Left lung (tissue), 14 donors: ENCODE data around the gene FBXO3. TPM values are rescaled to one million over a fixed set of nuclear protein-coding genes. Genes with fewer than 3 reads are reported as not detected.
"Not testable (repeated sequence)": the region's sequence is repeated elsewhere in the genome, so short reads cannot be mapped to it uniquely, and the experiment has no call there.

Experiments
- ATAC-seq: fragments of 200-7000 bp; cut with Tn5 transposase; one replicate; pipeline ENCODE4 v1.9.1; 2020; ENCODE audit warnings: moderate library complexity
- DNase-seq, 4 donors: peaks; one replicate each; pipeline ENCODE4 v3.0.0-alpha.2; 2013 to 2020
- H3K27ac ChIP-seq, 2 donors: fragments of 200-600 bp; sonication (generic) in 1 of 2; one replicate each; pipeline versions ENCODE4 v1.5.0 to v1.8.0; 2020 to 2021
- H3K27me3 ChIP-seq, 2 donors: fragments of 200-600 bp; sonication (generic) in 1 of 2; one replicate each; pipeline versions ENCODE4 v1.5.0 to v1.8.0; 2020 to 2021
- H3K36me3 ChIP-seq, 2 donors: fragments of 200-600 bp; sonication (generic) in 1 of 2; one replicate each; pipeline versions ENCODE4 v1.5.0 to v1.8.0; 2020 to 2021
- H3K4me1 ChIP-seq, 2 donors: fragments of 200-600 bp; one replicate each; pipeline ENCODE4 v1.8.0; 2021
- H3K4me3 ChIP-seq, 2 donors: fragments of 200-600 bp; sonication (generic) in 1 of 2; one replicate each; pipeline versions ENCODE4 v1.5.0 to v1.8.0; 2020 to 2021; ENCODE audit warnings: mild to moderate bottlenecking in 1 of 2
- H3K9me3 ChIP-seq, 2 donors: fragments of 200-600 bp; sonication (generic) in 1 of 2; one replicate each; pipeline versions ENCODE4 v1.5.0 to v1.8.0; 2020 to 2021
- intact Hi-C, 2 donors: fragments of 100-400 bp; cut with DNase I; formaldehyde crosslinking; loops; one replicate each; pipeline versions ENCODE4 v1.11.2 to v1.14.2; 2022
- long read RNA-seq, 12 donors: library from polyadenylated mRNA in 2 of 12; unstranded in 2 of 12; transcript quantifications; one replicate each; pipeline ENCODE4 v2.0.0 and lab custom pipeline, GENCODE V29; 2019 to 2026
- polyA plus RNA-seq, 6 donors: library from polyadenylated mRNA; unstranded; fragments of 120-200 nt; gene quantifications; one replicate each; pipeline ENCODE4 v1.2.1, GENCODE V29; 2013; ENCODE audit not compliant: insufficient read length in 6 of 6
- total RNA-seq, 2 donors: library from RNA; stranded (reverse); fragmentation: NEBNext Ultra II Directional; extraction: Animal tissue kit (Norgen Biotek cat#: 25700); gene quantifications; one replicate each; pipeline ENCODE4 v1.2.1, GENCODE V29; 2021
- TF ChIP-seq, protein P1 (sequence below), 2 donors: fragments of 200-600 bp; sonication (generic) in 1 of 2; IDR thresholded peaks; one replicate each; pipeline versions ENCODE4 v1.5.0 to v1.8.0; 2021; ENCODE audit warnings: antibody characterized with exemption in 2 of 2
- donor health status: DM: no; HTN: yes; CAD: no.
- donor health status: DM: no; HTN: no; CAD: no.

Gene FBXO3
- total RNA-seq (10 to 100 TPM; 25.9 to 30.5 TPM), polyA plus RNA-seq (10 to 100 TPM; 42.5 to 54.8 (median 47.6) TPM)
- long read RNA-seq, donor 1, full-length matches to known transcripts: 6 of 6 reads
- long read RNA-seq, donor 1, partial matches to known transcripts: 0 of 6 reads
- long read RNA-seq, donor 1, other reads (novel, unspliced or antisense): 0 of 6 reads
- long read RNA-seq, donor 2, full-length matches to known transcripts: 8 of 8 reads
- long read RNA-seq, donor 2, partial matches to known transcripts: 0 of 8 reads
- long read RNA-seq, donor 2, other reads (novel, unspliced or antisense): 0 of 8 reads
- long read RNA-seq, donor 3, transcript FBXO3-201 (11 exons, 2,397 nt): major isoform, 5 of 5 reads
- long read RNA-seq, donor 3, partial matches to known transcripts: 0 of 5 reads
- long read RNA-seq, donor 3, other reads (novel, unspliced or antisense): 0 of 5 reads
- long read RNA-seq, donor 4, transcript FBXO3-201 (11 exons, 2,397 nt): major isoform, 5 of 7 reads
- long read RNA-seq, donor 4, partial matches to known transcripts: 1 of 7 reads
- long read RNA-seq, donor 4, other reads (novel, unspliced or antisense): 1 of 7 reads
- long read RNA-seq, donor 5, full-length matches to known transcripts: 9 of 9 reads
- long read RNA-seq, donor 5, partial matches to known transcripts: 0 of 9 reads
- long read RNA-seq, donor 5, other reads (novel, unspliced or antisense): 0 of 9 reads
- long read RNA-seq, donor 6, partial matches to known transcripts: 0 of 7 reads
- long read RNA-seq, donor 6, other reads (novel, unspliced or antisense): 0 of 7 reads
- long read RNA-seq, donor 7, transcript FBXO3-201 (11 exons, 2,397 nt): major isoform, 6 of 6 reads
- long read RNA-seq, donor 7, partial matches to known transcripts: 0 of 6 reads
- long read RNA-seq, donor 7, other reads (novel, unspliced or antisense): 0 of 6 reads
- long read RNA-seq, donor 8, transcript FBXO3-201 (11 exons, 2,397 nt): major isoform, 5 of 5 reads
- long read RNA-seq, donor 8, partial matches to known transcripts: 0 of 5 reads
- long read RNA-seq, donor 8, other reads (novel, unspliced or antisense): 0 of 5 reads
- long read RNA-seq, donor 9: 0 reads
- long read RNA-seq, donor 10, partial matches to known transcripts: 1 of 2 reads
- long read RNA-seq, donor 10, other reads (novel, unspliced or antisense): 1 of 2 reads
- long read RNA-seq, donor 11, transcript FBXO3-201 (11 exons, 2,397 nt): major isoform, 12 of 19 reads
- long read RNA-seq, donor 11, partial matches to known transcripts: 5 of 19 reads
- long read RNA-seq, donor 11, other reads (novel, unspliced or antisense): 0 of 19 reads
- long read RNA-seq, donor 12, partial matches to known transcripts: 0 of 5 reads
- long read RNA-seq, donor 12, other reads (novel, unspliced or antisense): 0 of 5 reads

- TF ChIP-seq, protein P1, sequence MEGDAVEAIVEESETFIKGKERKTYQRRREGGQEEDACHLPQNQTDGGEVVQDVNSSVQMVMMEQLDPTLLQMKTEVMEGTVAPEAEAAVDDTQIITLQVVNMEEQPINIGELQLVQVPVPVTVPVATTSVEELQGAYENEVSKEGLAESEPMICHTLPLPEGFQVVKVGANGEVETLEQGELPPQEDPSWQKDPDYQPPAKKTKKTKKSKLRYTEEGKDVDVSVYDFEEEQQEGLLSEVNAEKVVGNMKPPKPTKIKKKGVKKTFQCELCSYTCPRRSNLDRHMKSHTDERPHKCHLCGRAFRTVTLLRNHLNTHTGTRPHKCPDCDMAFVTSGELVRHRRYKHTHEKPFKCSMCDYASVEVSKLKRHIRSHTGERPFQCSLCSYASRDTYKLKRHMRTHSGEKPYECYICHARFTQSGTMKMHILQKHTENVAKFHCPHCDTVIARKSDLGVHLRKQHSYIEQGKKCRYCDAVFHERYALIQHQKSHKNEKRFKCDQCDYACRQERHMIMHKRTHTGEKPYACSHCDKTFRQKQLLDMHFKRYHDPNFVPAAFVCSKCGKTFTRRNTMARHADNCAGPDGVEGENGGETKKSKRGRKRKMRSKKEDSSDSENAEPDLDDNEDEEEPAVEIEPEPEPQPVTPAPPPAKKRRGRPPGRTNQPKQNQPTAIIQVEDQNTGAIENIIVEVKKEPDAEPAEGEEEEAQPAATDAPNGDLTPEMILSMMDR (IDR thresholded peaks at IDR 0.05): no peak
- peak; percentile 82 to 95 (median 92) for DNase-seq
Observed at GRCh38 chr11:33773987-33774735, at the start of gene FBXO3. Gene FBXO3 (minus strand): TSS chr11:33774520. CDS start chr11:33774497, 23 bp downstream.

DNA sequence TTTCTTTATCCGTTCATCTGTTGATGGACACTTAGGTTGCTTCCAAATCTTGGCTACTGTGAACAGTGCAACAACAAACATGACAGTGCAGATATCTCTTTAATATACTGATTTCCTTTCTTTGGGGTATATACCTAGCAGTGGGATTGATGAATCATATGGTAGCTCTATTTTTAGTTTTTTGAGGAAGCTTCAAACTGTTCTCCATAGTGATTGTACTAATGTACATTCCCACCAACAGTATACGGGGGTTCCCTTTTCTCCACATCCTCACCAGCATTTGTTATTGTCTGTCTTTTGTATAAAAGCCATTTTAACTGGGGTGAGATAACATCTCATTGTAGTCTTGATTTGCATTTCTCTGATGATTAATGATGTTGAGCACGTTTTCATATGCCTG, 48.7 kb upstream of the FBXO3 start:
- intact Hi-C loops, DNase-seq, H3K36me3 ChIP-seq, H3K27ac ChIP-seq, ATAC-seq, H3K9me3 ChIP-seq, H3K4me1 ChIP-seq, H3K4me3 ChIP-seq: not testable (repeated sequence)
- H3K27me3 ChIP-seq: peaks cover 9 to 55% of the 10 kb centered on the region in 2 donors

More at GRCh38 chr11:33773987-33774735, at the start of gene FBXO3:
- Histone ChIP-seq H3K27ac (peak within 1 kb of the TSS; percentile 59 to 66), H3K36me3 (peaks cover 0 to 10% of the 10 kb centered on the region in 2 donors), H3K4me1 (peaks cover 4 to 22% of the 10 kb centered on the region in 2 donors), H3K27me3 (peaks cover 0 to 31% of the 10 kb centered on the region in 2 donors), H3K9me3 (no peaks in the 10 kb centered on the region), H3K4me3 (peak within 1 kb of the TSS; percentile 60 to 97)
- intact Hi-C loops: no loop called here
- peak; percentile 98 for ATAC-seq

GRCh38 chr11:33819278-33820035, 45.1 kb upstream of the FBXO3 start:
- no peak for DNase-seq
- TF ChIP-seq, protein P1 (IDR thresholded peaks at IDR 0.05): no peak
- intact Hi-C loops: no loop called here
- H3K27ac ChIP-seq: no peak overlapping the region
- H3K4me3 ChIP-seq: no peak overlapping the region
- no peak for ATAC-seq
- H3K27me3 ChIP-seq: peaks cover 7 to 33% of the 10 kb centered on the region in 2 donors
- no peaks in the 10 kb centered on the region for H3K36me3 ChIP-seq
- H3K9me3 ChIP-seq: no peaks in the 10 kb centered on the region
- no peaks in the 10 kb centered on the region for H3K4me1 ChIP-seq

- Histone ChIP-seq H3K4me1 (no peaks in the 10 kb centered on the region), H3K4me3 (no peak overlapping the region), H3K36me3 (no peaks in the 10 kb centered on the region), H3K9me3 (no peaks in the 10 kb centered on the region), H3K27ac (no peak overlapping the region), H3K27me3 (peaks cover 0 to 7% of the 10 kb centered on the region in 2 donors)
- DNase-seq (peak; percentile 74 to 91 (median 80)), ATAC-seq (peak; percentile 96)
- intact Hi-C loops: no loop called here
- TF ChIP-seq, protein P1 (IDR thresholded peaks at IDR 0.05): peak; percentile 92 to 94
Observed at GRCh38 chr11:33808228-33808828, 34.0 kb upstream of the FBXO3 start.
